Gastroesophageal sphincter (tissue), 3 donors: ENCODE results near the gene SYF2.
"Not testable (repeated sequence)": the region's sequence is repeated elsewhere in the genome, so short reads cannot be mapped to it uniquely, and the experiment has no call there.

Experiments used
- POLR2A ChIP-seq, 2 donors: fragments of 450-650 bp; IDR thresholded peaks; one replicate each; pipeline ENCODE4 v1.6.1; 2017; ENCODE audit warnings: antibody characterized with exemption in 2 of 2, mild to moderate bottlenecking in 2 of 2, moderate library complexity in 1 of 2
- POLR2AphosphoS5 ChIP-seq: sonication (generic); formaldehyde crosslinking; IDR thresholded peaks from one replicate; pipeline ENCODE4 v1.6.1; 2017; ENCODE audit warnings: antibody characterized with exemption
- TF ChIP-seq, protein P1 (sequence below), 4 experiments: fragments of 200-600 bp in 2 of 4; fragments of 450-650 bp in 2 of 4; sonication (generic) in 1 of 4; IDR thresholded peaks; one replicate each; pipeline ENCODE4 v1.5.1; 2017 to 2019; ENCODE audit warnings: antibody characterized with exemption in 4 of 4, mild to moderate bottlenecking in 2 of 4, moderate library complexity in 2 of 4

DNA sequence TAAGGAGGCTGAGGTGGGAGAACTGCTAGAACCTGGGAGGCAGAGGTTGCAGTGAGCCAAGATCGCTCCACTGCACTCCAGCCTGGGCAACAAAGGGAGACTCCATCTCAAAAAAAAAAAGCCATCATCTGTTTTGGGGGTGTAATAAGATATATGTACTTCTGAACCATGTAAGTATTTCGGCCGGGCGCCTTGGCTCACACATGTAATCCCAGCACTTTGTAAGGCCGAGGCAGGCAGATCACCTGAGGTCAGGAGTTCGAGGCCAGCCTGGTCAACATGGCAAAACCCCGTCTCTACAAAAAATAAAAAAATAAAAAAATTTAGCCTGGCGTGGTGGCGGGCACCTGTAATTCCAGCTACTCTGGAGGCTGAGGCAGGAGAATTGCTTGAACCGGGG is 3.1 kb upstream of the SYF2 start:
- TF ChIP-seq, protein P1, sequence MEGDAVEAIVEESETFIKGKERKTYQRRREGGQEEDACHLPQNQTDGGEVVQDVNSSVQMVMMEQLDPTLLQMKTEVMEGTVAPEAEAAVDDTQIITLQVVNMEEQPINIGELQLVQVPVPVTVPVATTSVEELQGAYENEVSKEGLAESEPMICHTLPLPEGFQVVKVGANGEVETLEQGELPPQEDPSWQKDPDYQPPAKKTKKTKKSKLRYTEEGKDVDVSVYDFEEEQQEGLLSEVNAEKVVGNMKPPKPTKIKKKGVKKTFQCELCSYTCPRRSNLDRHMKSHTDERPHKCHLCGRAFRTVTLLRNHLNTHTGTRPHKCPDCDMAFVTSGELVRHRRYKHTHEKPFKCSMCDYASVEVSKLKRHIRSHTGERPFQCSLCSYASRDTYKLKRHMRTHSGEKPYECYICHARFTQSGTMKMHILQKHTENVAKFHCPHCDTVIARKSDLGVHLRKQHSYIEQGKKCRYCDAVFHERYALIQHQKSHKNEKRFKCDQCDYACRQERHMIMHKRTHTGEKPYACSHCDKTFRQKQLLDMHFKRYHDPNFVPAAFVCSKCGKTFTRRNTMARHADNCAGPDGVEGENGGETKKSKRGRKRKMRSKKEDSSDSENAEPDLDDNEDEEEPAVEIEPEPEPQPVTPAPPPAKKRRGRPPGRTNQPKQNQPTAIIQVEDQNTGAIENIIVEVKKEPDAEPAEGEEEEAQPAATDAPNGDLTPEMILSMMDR (IDR thresholded peaks at IDR 0.05) = not testable (repeated sequence)
- TF ChIP-seq POLR2A (IDR thresholded peaks at IDR 0.05); POLR2AphosphoS5: not testable (repeated sequence)
